Fibroblast of villous mesenchyme (primary cell): ENCODE data around the gene NEK4. TPM values are rescaled to one million over a fixed set of nuclear protein-coding genes. Genes with fewer than 3 reads are reported as not detected.

Source experiments
- DNase-seq: peaks from one replicate; pipeline ENCODE4 v3.0.0-alpha.2; 2010; ENCODE audit warnings: low read depth
- H3K4me3 ChIP-seq: 2 replicates; pipeline ENCODE4 v1.5.1; 2011; ENCODE audit warnings: low read depth, mild to moderate bottlenecking, low read length
- CTCF ChIP-seq: IDR thresholded peaks from 2 replicates; pipeline ENCODE4 v1.5.1; 2012; ENCODE audit warnings: low read depth, mild to moderate bottlenecking, low read length; ENCODE audit not compliant: insufficient read depth
- total RNA-seq: library from RNA; depleted of rRNA; stranded (reverse); fragments of >200 nt; gene quantifications from 2 replicates; pipeline ENCODE4 v1.2.3, GENCODE V29; 2012

Gene NEK4
- total RNA-seq, 1 donor: 28.1 TPM

GRCh38 chr3:52790337-52790736, 19.6 kb upstream of the NEK4 start:
- no peak for TF ChIP-seq CTCF
- H3K4me3 ChIP-seq: no peak overlapping the region
- DNase-seq: no peak

GRCh38 chr3:52789746-52790040, 19.0 kb upstream of the NEK4 start:
- DNase-seq: no peak
- no peak for TF ChIP-seq CTCF
- H3K4me3 ChIP-seq: no peak overlapping the region

- TF ChIP-seq CTCF: no peak
- DNase-seq: no peak
- H3K4me3 ChIP-seq: no peak overlapping the region
Measured at GRCh38 chr3:52788890-52789745, 18.4 kb upstream of the NEK4 start.

- no peak for TF ChIP-seq CTCF
- no peak overlapping the region for H3K4me3 ChIP-seq
- peak; percentile 4 for DNase-seq
Measured at GRCh38 chr3:52787672-52788625, 17.2 kb upstream of the NEK4 start.

- no peak for DNase-seq
- TF ChIP-seq CTCF: no peak
- no peak overlapping the region for H3K4me3 ChIP-seq
Measured at GRCh38 chr3:52787246-52787645, 16.5 kb upstream of the NEK4 start.

- H3K4me3 ChIP-seq: no peak overlapping the region
- no peak for TF ChIP-seq CTCF
- no peak for DNase-seq
Measured at GRCh38 chr3:52786330-52787215, 15.8 kb upstream of the NEK4 start.
